ENCODE data around the gene ACAA2.

DNA sequence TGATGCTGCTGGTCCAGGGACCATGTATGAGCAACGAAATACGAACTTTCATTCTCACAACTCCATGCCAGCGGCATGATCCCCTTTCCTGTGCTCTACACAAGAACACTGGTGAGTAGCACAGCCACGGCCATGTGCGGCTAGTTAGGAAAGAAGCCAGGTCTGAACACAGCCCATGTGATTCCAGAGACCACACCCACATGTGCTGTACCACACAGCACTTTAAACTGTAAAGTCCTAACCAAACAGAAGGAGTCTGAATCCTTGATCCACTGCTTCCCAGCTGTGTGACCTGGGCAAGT, 33.0 kb upstream of the ACAA2 start:
- TF ChIP-seq CTCF (IDR thresholded peaks at IDR 0.05) (no peak), FOXP1 (CRISPR knock-in tag; IDR thresholded peaks at IDR 0.05; ENCODE audit: borderline replicate concordance) (no peak), ZNF512 (CRISPR knock-in tag; IDR thresholded peaks at IDR 0.05; ENCODE audit: borderline replicate concordance) (no peak), NFYB (CRISPR knock-in tag; conservative IDR thresholded peaks at IDR 0.05; ENCODE audit: low read depth) (no peak)
- TF ChIP-seq, protein P1, sequence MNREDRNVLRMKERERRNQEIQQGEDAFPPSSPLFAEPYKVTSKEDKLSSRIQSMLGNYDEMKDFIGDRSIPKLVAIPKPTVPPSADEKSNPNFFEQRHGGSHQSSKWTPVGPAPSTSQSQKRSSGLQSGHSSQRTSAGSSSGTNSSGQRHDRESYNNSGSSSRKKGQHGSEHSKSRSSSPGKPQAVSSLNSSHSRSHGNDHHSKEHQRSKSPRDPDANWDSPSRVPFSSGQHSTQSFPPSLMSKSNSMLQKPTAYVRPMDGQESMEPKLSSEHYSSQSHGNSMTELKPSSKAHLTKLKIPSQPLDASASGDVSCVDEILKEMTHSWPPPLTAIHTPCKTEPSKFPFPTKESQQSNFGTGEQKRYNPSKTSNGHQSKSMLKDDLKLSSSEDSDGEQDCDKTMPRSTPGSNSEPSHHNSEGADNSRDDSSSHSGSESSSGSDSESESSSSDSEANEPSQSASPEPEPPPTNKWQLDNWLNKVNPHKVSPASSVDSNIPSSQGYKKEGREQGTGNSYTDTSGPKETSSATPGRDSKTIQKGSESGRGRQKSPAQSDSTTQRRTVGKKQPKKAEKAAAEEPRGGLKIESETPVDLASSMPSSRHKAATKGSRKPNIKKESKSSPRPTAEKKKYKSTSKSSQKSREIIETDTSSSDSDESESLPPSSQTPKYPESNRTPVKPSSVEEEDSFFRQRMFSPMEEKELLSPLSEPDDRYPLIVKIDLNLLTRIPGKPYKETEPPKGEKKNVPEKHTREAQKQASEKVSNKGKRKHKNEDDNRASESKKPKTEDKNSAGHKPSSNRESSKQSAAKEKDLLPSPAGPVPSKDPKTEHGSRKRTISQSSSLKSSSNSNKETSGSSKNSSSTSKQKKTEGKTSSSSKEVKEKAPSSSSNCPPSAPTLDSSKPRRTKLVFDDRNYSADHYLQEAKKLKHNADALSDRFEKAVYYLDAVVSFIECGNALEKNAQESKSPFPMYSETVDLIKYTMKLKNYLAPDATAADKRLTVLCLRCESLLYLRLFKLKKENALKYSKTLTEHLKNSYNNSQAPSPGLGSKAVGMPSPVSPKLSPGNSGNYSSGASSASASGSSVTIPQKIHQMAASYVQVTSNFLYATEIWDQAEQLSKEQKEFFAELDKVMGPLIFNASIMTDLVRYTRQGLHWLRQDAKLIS (CRISPR knock-in tag; IDR thresholded peaks at IDR 0.05; ENCODE audit: borderline replicate concordance): no peak
- TF ChIP-seq, protein P2, sequence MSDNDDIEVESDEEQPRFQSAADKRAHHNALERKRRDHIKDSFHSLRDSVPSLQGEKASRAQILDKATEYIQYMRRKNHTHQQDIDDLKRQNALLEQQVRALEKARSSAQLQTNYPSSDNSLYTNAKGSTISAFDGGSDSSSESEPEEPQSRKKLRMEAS (CRISPR knock-in tag; IDR thresholded peaks at IDR 0.05): no peak

All from WTC11 (cell line).